Spleen (tissue), 7 donors: ENCODE results near the gene IL1RL2.

ENCODE experiments used
- CTCF ChIP-seq, 11 experiments: fragments of 200-600 bp in 7 of 11; fragments of 450-650 bp in 4 of 11; sonication (generic) in 4 of 11; IDR thresholded peaks in 8 of 11; conservative IDR thresholded peaks in 3 of 11; 1 replicate in 7 of 11; 2 replicates in 4 of 11; pipeline versions ENCODE4 v1.4.0 to v1.8.0; 2016 to 2021; ENCODE audit warnings: antibody characterized with exemption in 11 of 11, inconsistent platforms in 4 of 11, mild to moderate bottlenecking in 1 of 11
- POLR2A ChIP-seq, 3 donors: fragments of 450-650 bp; IDR thresholded peaks; one replicate each; pipeline ENCODE4 v1.5.1; 2017; ENCODE audit warnings: antibody characterized with exemption in 3 of 3, mild to moderate bottlenecking in 1 of 3
- donor health status: DM: no; HTN: no; CAD: no; lungs with moderate emphysema.
- donor health status: DM: no; HTN: no; CAD: no.
- donor health status: DM: no; HTN: no; CAD: no.

- no peak for TF ChIP-seq CTCF (IDR thresholded peaks at IDR 0.05 in 8 of 11, conservative IDR thresholded peaks at IDR 0.05 in 3 of 11)
- no peak for TF ChIP-seq POLR2A (IDR thresholded peaks at IDR 0.05)
Measured at GRCh38 chr2:102197389-102198137, 10.7 kb downstream of the IL1RL2 start.
